GM18498 (cell line): Measurements from ENCODE around the gene CFAP58.
"Not testable (repeated sequence)": the region's sequence is repeated elsewhere in the genome, so short reads cannot be mapped to it uniquely, and the experiment has no call there.

ENCODE experiments used
- ATAC-seq: cut with Tn5 transposase; IDR thresholded peaks from one replicate; pipeline ENCODE4 v1.9.1; 2021; ENCODE audit warnings: mild to moderate bottlenecking, moderate library complexity; ENCODE audit not compliant: unreplicated experiment

The CFAP58 gene

GRCh38 chr10:104427989-104428388 lies 74.4 kb downstream of the CFAP58 start:
- ATAC-seq, result no peak

- ATAC-seq, result no peak
Observed at GRCh38 chr10:104429846-104430245, 76.2 kb downstream of the CFAP58 start.

- no peak for ATAC-seq
Observed at GRCh38 chr10:104430360-104430759, 76.7 kb downstream of the CFAP58 start.

GRCh38 chr10:104433669-104434068 lies 80.0 kb downstream of the CFAP58 start:
- no peak for ATAC-seq

- ATAC-seq, result no peak
Observed at GRCh38 chr10:104434601-104435000, 81.0 kb downstream of the CFAP58 start.

- ATAC-seq, result no peak
Observed at GRCh38 chr10:104435822-104436221, 82.2 kb downstream of the CFAP58 start.

- no peak for ATAC-seq
Observed at GRCh38 chr10:104437226-104437625, 83.6 kb downstream of the CFAP58 start.

- ATAC-seq, result no peak
Observed at GRCh38 chr10:104440221-104440620, 86.6 kb downstream of the CFAP58 start.

- no peak for ATAC-seq
Observed at GRCh38 chr10:104441329-104442000, 87.8 kb downstream of the CFAP58 start.

GRCh38 chr10:104445359-104445758 lies 91.7 kb downstream of the CFAP58 start:
- no peak for ATAC-seq

GRCh38 chr10:104446151-104446550 lies 92.5 kb downstream of the CFAP58 start:
- ATAC-seq, result no peak

- no peak for ATAC-seq
Observed at GRCh38 chr10:104447331-104447730, 93.7 kb downstream of the CFAP58 start.

GRCh38 chr10:104447906-104448305 lies 94.3 kb downstream of the CFAP58 start:
- no peak for ATAC-seq

GRCh38 chr10:104449391-104449790 lies 95.8 kb downstream of the CFAP58 start:
- ATAC-seq, result no peak

- ATAC-seq, result no peak
Observed at GRCh38 chr10:104450490-104450889, 96.9 kb downstream of the CFAP58 start.

- ATAC-seq, result no peak
Observed at GRCh38 chr10:104450954-104451353, 97.3 kb downstream of the CFAP58 start.

- ATAC-seq, result no peak
Observed at GRCh38 chr10:104452977-104453376, 99.3 kb downstream of the CFAP58 start.

- ATAC-seq, result peak; percentile 61
Observed at GRCh38 chr10:104456802-104457542, 103.3 kb downstream of the CFAP58 start.

GRCh38 chr10:104457543-104457828 lies 103.9 kb downstream of the CFAP58 start:
- ATAC-seq, result no peak

GRCh38 chr10:104465575-104465974 lies 111.9 kb downstream of the CFAP58 start:
- ATAC-seq, result not testable (repeated sequence)

GRCh38 chr10:104468818-104469217 lies 115.2 kb downstream of the CFAP58 start:
- not testable (repeated sequence) for ATAC-seq

GRCh38 chr10:104472505-104472904 lies 118.9 kb downstream of the CFAP58 start:
- no peak for ATAC-seq
